HCT116 (cell line): ENCODE measurements around the gene LRRC15. TPM values are rescaled to one million over a fixed set of nuclear protein-coding genes. Genes with fewer than 3 reads are reported as not detected.

ENCODE experiments used
- ATAC-seq: fragments of 200-7000 bp; cut with Tn5 transposase; 2 replicates; pipeline ENCODE4 v1.9.1; 2020; ENCODE audit warnings: mild to moderate bottlenecking, moderate library complexity
- BruUV-seq: library from RNA; stranded (reverse); fragments of 400-500 nt; replicated peaks from 2 replicates; lab custom pipeline; 2021; lab: Mats Ljungman, UMichigan
- CTCF ChIA-PET: fragments of 300-600 bp; sonication (Branson Sonifier 250); formaldehyde crosslinking; loops from one replicate; lab custom pipeline; 2021; ENCODE audit warnings: antibody characterized with exemption; lab: Charles Lee
- POLR2A ChIA-PET: fragments of 300-600, 350-600 bp; sonication (Branson Sonifier 250); formaldehyde crosslinking; loops from one replicate; lab custom pipeline; 2021; ENCODE audit warnings: antibody characterized with exemption; lab: Charles Lee
- RAD21 ChIA-PET, 2 experiments: fragments of 300-600 bp; sonication (Branson Sonifier 250); formaldehyde crosslinking; loops; one replicate each; lab custom pipeline; 2023; ENCODE audit warnings: low total read pairs in 2 of 2; ENCODE audit not compliant: uncharacterized antibody in 2 of 2, unreplicated experiment in 2 of 2, low non-redundant PET in 1 of 2; lab: Charles Lee
- DNase-seq: peaks from one replicate; pipeline ENCODE4 v3.0.0-alpha.2; 2010; ENCODE audit warnings: low read depth, low spot score
- H2AFZ ChIP-seq: fragments of 200-600 bp; shearing (Covaris generic), sonication (generic); 2 replicates; pipeline ENCODE4 v1.6.1; 2017; ENCODE audit warnings: low read depth, mixed run types, mixed read lengths, antibody characterized with exemption, low read length; ENCODE audit not compliant: poor library complexity, severe bottlenecking
- H3K27ac ChIP-seq: 2 replicates; pipeline ENCODE4 v1.5.1; 2012; ENCODE audit warnings: low read depth, low read length
- H3K27me3 ChIP-seq: fragments of 200-600 bp; sonication (generic); 2 replicates; pipeline ENCODE4 v1.6.1; 2016; ENCODE audit warnings: mixed run types, low read length, mixed read lengths; ENCODE audit not compliant: insufficient read depth
- H3K36me3 ChIP-seq, 2 experiments: fragments of 200-500 bp in 1 of 2; fragments of 200-600 bp in 1 of 2; sonication (Bioruptor generic) in 1 of 2; sonication (generic) in 1 of 2; 2 replicates each; pipeline versions ENCODE4 v1.5.1 to v1.6.1; 2014 to 2016; ENCODE audit warnings: low read length in 2 of 2, inconsistent platforms in 1 of 2, mixed read lengths in 1 of 2, mixed run types in 1 of 2; ENCODE audit not compliant: insufficient read depth in 2 of 2, control insufficient read depth in 1 of 2
- H3K4me1 ChIP-seq, 2 experiments: fragments of 200-600 bp in 1 of 2; sonication (generic) in 1 of 2; 2 replicates each; pipeline versions ENCODE4 v1.5.1 to v1.6.1; 2012 to 2017; ENCODE audit warnings: low read length in 2 of 2, inconsistent platforms in 1 of 2, mild to moderate bottlenecking in 1 of 2, mixed read lengths in 1 of 2, mixed run types in 1 of 2, moderate library complexity in 1 of 2; ENCODE audit not compliant: insufficient read depth in 2 of 2, control insufficient read depth in 1 of 2
- H3K4me2 ChIP-seq: fragments of 200-600 bp; sonication (generic); 2 replicates; pipeline ENCODE4 v1.6.1; 2017; ENCODE audit warnings: mixed run types, low read length, mixed read lengths
- H3K4me3 ChIP-seq, 2 experiments: fragments of 200-600 bp in 1 of 2; sonication (generic) in 1 of 2; replicated peaks in 1 of 2; 2 replicates each; pipeline ENCODE4 v1.5.1; 2011 to 2016; ENCODE audit warnings: low read length in 2 of 2, control low read depth in 1 of 2, low read depth in 1 of 2, mild to moderate bottlenecking in 1 of 2, mixed read lengths in 1 of 2, mixed run types in 1 of 2
- H3K79me2 ChIP-seq: fragments of 200-600 bp; sonication (generic); 2 replicates; pipeline ENCODE4 v1.6.1; 2017; ENCODE audit warnings: mild to moderate bottlenecking, mixed run types, low read length, moderate library complexity, mixed read lengths; ENCODE audit not compliant: insufficient read depth
- H3K9ac ChIP-seq: fragments of 200-600 bp; sonication (generic); 2 replicates; pipeline ENCODE4 v1.6.1; 2016; ENCODE audit warnings: low read length, mixed read lengths
- H3K9me2 ChIP-seq: fragments of 200-600 bp; sonication (generic), shearing (Covaris generic); 2 replicates; pipeline ENCODE4 v1.6.1; 2017; ENCODE audit warnings: mixed run types, mild to moderate bottlenecking, moderate library complexity; ENCODE audit not compliant: insufficient read depth
- H3K9me3 ChIP-seq, 2 experiments: fragments of 200-500 bp in 1 of 2; fragments of 200-600 bp in 1 of 2; sonication (Bioruptor generic) in 1 of 2; sonication (generic) in 1 of 2; 2 replicates each; pipeline ENCODE4 v1.6.1; 2014 to 2017; ENCODE audit warnings: low read length in 2 of 2, mixed read lengths in 2 of 2, inconsistent platforms in 1 of 2, low read depth in 1 of 2, mild to moderate bottlenecking in 1 of 2, mixed run types in 1 of 2, moderate library complexity in 1 of 2; ENCODE audit not compliant: control insufficient read depth in 1 of 2, insufficient read depth in 1 of 2
- H4K20me1 ChIP-seq: fragments of 200-600 bp; sonication (generic), shearing (Covaris generic); 2 replicates; pipeline ENCODE4 v1.6.1; 2017; ENCODE audit warnings: mixed run types, mild to moderate bottlenecking, moderate library complexity; ENCODE audit not compliant: insufficient read depth
- ATF3 ChIP-seq: IDR thresholded peaks from 2 replicates; pipeline ENCODE4 v1.6.1; 2012
- CBX3 ChIP-seq: IDR thresholded peaks from 2 replicates; pipeline ENCODE4 v1.6.1; 2012; ENCODE audit warnings: low read depth
- CEBPB ChIP-seq: IDR thresholded peaks from 2 replicates; pipeline ENCODE4 v1.6.1; 2012; ENCODE audit warnings: low read depth
- EGR1 ChIP-seq: IDR thresholded peaks from 2 replicates; pipeline ENCODE4 v1.6.1; 2012; ENCODE audit warnings: low read depth
- ELF1 ChIP-seq: IDR thresholded peaks from 2 replicates; pipeline ENCODE4 v1.6.1; 2012; ENCODE audit warnings: low read depth, borderline replicate concordance
- EZH2 ChIP-seq: fragments of 200-600 bp; sonication (generic); IDR thresholded peaks from 2 replicates; pipeline ENCODE4 v1.6.1; 2017; ENCODE audit warnings: antibody characterized with exemption, mixed run types
- EZH2phosphoT487 ChIP-seq: fragments of 200-600 bp; IDR thresholded peaks from 2 replicates; pipeline ENCODE4 v1.6.1; 2018; ENCODE audit warnings: antibody characterized with exemption, borderline replicate concordance
- FOSL1 ChIP-seq: IDR thresholded peaks from 2 replicates; pipeline ENCODE4 v1.6.1; 2012; ENCODE audit warnings: low read depth
- JUND ChIP-seq: IDR thresholded peaks from 2 replicates; pipeline ENCODE4 v1.6.1; 2012
- MAX ChIP-seq: IDR thresholded peaks from 2 replicates; pipeline ENCODE4 v1.6.1; 2012
- POLR2AphosphoS5 ChIP-seq: IDR thresholded peaks from 2 replicates; pipeline ENCODE4 v1.6.1; 2011; ENCODE audit warnings: mild to moderate bottlenecking, low read depth, low read length, moderate library complexity
- RAD21 ChIP-seq: IDR thresholded peaks from 2 replicates; pipeline ENCODE4 v1.6.1; 2012; ENCODE audit warnings: low read depth, mild to moderate bottlenecking
- REST ChIP-seq: IDR thresholded peaks from 2 replicates; pipeline ENCODE4 v1.6.1; 2012; ENCODE audit warnings: low read depth
- SIN3A ChIP-seq: IDR thresholded peaks from 2 replicates; pipeline ENCODE4 v1.6.1; 2012; ENCODE audit warnings: low read depth
- SP1 ChIP-seq: IDR thresholded peaks from 2 replicates; pipeline ENCODE4 v1.6.1; 2012; ENCODE audit warnings: low read depth
- SRF ChIP-seq: IDR thresholded peaks from 2 replicates; pipeline ENCODE4 v1.6.1; 2012; ENCODE audit warnings: low read depth
- TCF7L2 ChIP-seq: IDR thresholded peaks from 2 replicates; pipeline ENCODE4 v1.7.0; 2011; ENCODE audit warnings: borderline replicate concordance, inconsistent platforms; ENCODE audit not compliant: insufficient read depth, insufficient read length; ENCODE audit errors: extremely low read depth
- YY1 ChIP-seq: IDR thresholded peaks from 2 replicates; pipeline ENCODE4 v1.6.1; 2011; ENCODE audit warnings: low read length, low read depth, moderate library complexity, mild to moderate bottlenecking; ENCODE audit not compliant: insufficient replicate concordance; ENCODE audit errors: extremely low read depth
- ZBTB33 ChIP-seq: IDR thresholded peaks from 2 replicates; pipeline ENCODE4 v1.6.1; 2011; ENCODE audit warnings: mild to moderate bottlenecking, low read length, moderate library complexity; ENCODE audit not compliant: insufficient replicate concordance; ENCODE audit errors: extremely low read depth
- ZFX ChIP-seq: fragments of 450-650 bp; IDR thresholded peaks from 2 replicates; pipeline ENCODE4 v1.6.1; 2017
- ZNF274 ChIP-seq: fragments of 200-500 bp; sonication (Bioruptor generic); IDR thresholded peaks from 2 replicates; pipeline ENCODE4 v1.6.1; 2014; ENCODE audit warnings: mild to moderate bottlenecking, low read depth, low read length, inconsistent platforms
- intact Hi-C: fragments of 100-400 bp; cut with micrococcal nuclease; formaldehyde crosslinking; loops from 2 replicates; pipeline ENCODE4 v1.10.0; 2022
- total RNA-seq: library from RNA; stranded (reverse); gene quantifications from one replicate; pipeline ENCODE4 v1.2.1, GENCODE V29; 2021; ENCODE audit not compliant: unreplicated experiment

The LRRC15 gene
- total RNA-seq, 1 experiment from 2014 or later = not detected

- intact Hi-C loops = loop anchor here (1.0 to 5.0 kb wide), 8 partner anchors 147 to 723 kb away; partner anchors contain the start of gene OPA1
- Histone ChIP-seq H3K9ac (peak overlapping the region; percentile 60), H3K4me1 (peaks cover 26 to 62% of the 10 kb centered on the region in 2 experiments), H4K20me1 (no peaks in the 10 kb centered on the region), H3K27me3 (no peaks in the 10 kb centered on the region), H2AFZ (peak overlapping the region; percentile 37), H3K36me3 (no peaks in the 10 kb centered on the region), H3K27ac (peak overlapping the region; percentile 51), H3K79me2 (peaks cover 3% of the 10 kb centered on the region; the same call in 1 of the 2 replicates), H3K9me2 (no peaks in the 10 kb centered on the region), H3K4me2 (peak overlapping the region; percentile 80), H3K4me3 (peak overlapping the region; percentile 37 to 51), H3K9me3 (no peaks in the 10 kb centered on the region)
- DNase-seq (peak; percentile 63), ATAC-seq (peak; percentile 87)
- BruUV-seq = no TSS peak
- CTCF ChIA-PET = interaction anchor here (0.6 to 4.7 kb wide), 26 partner anchors 8 to 650 kb away, joined by 3 to 145 read pairs (median 4); partner anchors contain the start of gene HES1
- POLR2A ChIA-PET = interaction anchor here (0.6 to 2.1 kb wide), 6 partner anchors 45 to 534 kb away, joined by 3 to 12 read pairs (median 5); partner anchors contain the start of gene HES1
- RAD21 ChIA-PET = interaction anchor here (0.7 to 3.8 kb wide), 14 partner anchors 13 to 536 kb away, joined by 3 to 30 read pairs (median 6); no protein-coding TSS in a partner anchor
- TF ChIP-seq FOSL1 = no peak
- no peak for TF ChIP-seq EZH2phosphoT487
- TF ChIP-seq MAX = no peak
- peak; percentile 47 for TF ChIP-seq YY1
- no peak for TF ChIP-seq ATF3
- no peak for TF ChIP-seq SRF
- TF ChIP-seq SIN3A = no peak
- peak; percentile 23 for TF ChIP-seq TCF7L2
- TF ChIP-seq POLR2AphosphoS5 = peak; percentile 74
- TF ChIP-seq ZNF274 = no peak
- no peak for TF ChIP-seq JUND
- TF ChIP-seq ELF1 = no peak
- peak; percentile 30 for TF ChIP-seq ZBTB33
- no peak for TF ChIP-seq SP1
- TF ChIP-seq CEBPB = no peak
- TF ChIP-seq RAD21 = no peak
- no peak for TF ChIP-seq REST
- TF ChIP-seq EZH2 = no peak
- peak; percentile 31; the same call in 1 of the 2 replicates for TF ChIP-seq ZFX
- no peak for TF ChIP-seq EGR1
- no peak for TF ChIP-seq CBX3
Measured at GRCh38 chr3:194315088-194315964, 54.2 kb downstream of the LRRC15 start.
